GM21576 (cell line): ENCODE data around the gene ARMH1.
"Not testable (repeated sequence)": the region's sequence is repeated elsewhere in the genome, so short reads cannot be mapped to it uniquely, and the experiment has no call there.

Experiments
- ATAC-seq: cut with Tn5 transposase; IDR thresholded peaks from one replicate; pipeline ENCODE4 v1.9.1; 2021; ENCODE audit warnings: mild to moderate bottlenecking, moderate library complexity; ENCODE audit not compliant: unreplicated experiment

The ARMH1 gene

GRCh38 chr1:44720281-44720680, 45.8 kb downstream of the ARMH1 start:
- ATAC-seq = no peak

GRCh38 chr1:44721485-44722361, 47.2 kb downstream of the ARMH1 start:
- peak; percentile 71 for ATAC-seq

GRCh38 chr1:44723064-44723463, 48.5 kb downstream of the ARMH1 start:
- ATAC-seq = no peak

- ATAC-seq = no peak
Measured at GRCh38 chr1:44723496-44724295, 49.2 kb downstream of the ARMH1 start.

- no peak for ATAC-seq
Measured at GRCh38 chr1:44724296-44724954, 49.9 kb downstream of the ARMH1 start.

GRCh38 chr1:44724955-44725698, 50.6 kb downstream of the ARMH1 start:
- no peak for ATAC-seq

GRCh38 chr1:44730741-44731512, 56.4 kb downstream of the ARMH1 start, which contains the start of gene RNU5D-1:
RNU5D-1 (minus strand) TSS chr1:44731170.
- peak; percentile 54 for ATAC-seq

- ATAC-seq = no peak
Measured at GRCh38 chr1:44733365-44733764, 58.9 kb downstream of the ARMH1 start.

GRCh38 chr1:44733784-44734183, 59.3 kb downstream of the ARMH1 start:
- no peak for ATAC-seq

- ATAC-seq = no peak
Measured at GRCh38 chr1:44735992-44736391, 61.5 kb downstream of the ARMH1 start.

GRCh38 chr1:44738953-44739306, 64.4 kb downstream of the ARMH1 start:
- ATAC-seq = not testable (repeated sequence)

GRCh38 chr1:44739307-44740178, 65.0 kb downstream of the ARMH1 start, which contains the start of gene KIF2C:
KIF2C (plus strand) TSS chr1:44739837; CDS start chr1:44739933, 96 bp downstream.
- ATAC-seq = peak; percentile 97

GRCh38 chr1:44740179-44740617, 65.7 kb downstream of the ARMH1 start:
- ATAC-seq = no peak

GRCh38 chr1:44743211-44743610, 68.7 kb downstream of the ARMH1 start:
- no peak for ATAC-seq

GRCh38 chr1:44747878-44748277, 73.4 kb downstream of the ARMH1 start:
- ATAC-seq = no peak

GRCh38 chr1:44757420-44757819, 82.9 kb downstream of the ARMH1 start:
- ATAC-seq = no peak

- no peak for ATAC-seq
Measured at GRCh38 chr1:44759077-44759476, 84.6 kb downstream of the ARMH1 start.

- ATAC-seq = no peak
Measured at GRCh38 chr1:44760876-44761275, 86.4 kb downstream of the ARMH1 start.

- not testable (repeated sequence) for ATAC-seq
Measured at GRCh38 chr1:44766421-44766820, 91.9 kb downstream of the ARMH1 start.
